Liver (tissue), 9 donors: ENCODE measurements around the gene ENTPD1. TPM values are rescaled to one million over a fixed set of nuclear protein-coding genes. Genes with fewer than 3 reads are reported as not detected.

Experiments used
- DNase-seq: peaks from one replicate; pipeline ENCODE4 v3.0.0-alpha.2; 2017; ENCODE audit warnings: low spot score
- H3K27ac ChIP-seq, 2 donors: one replicate each; pipeline ENCODE4 v1.7.0; 2013; ENCODE audit warnings: inconsistent platforms in 2 of 2, low read length in 2 of 2, control low read depth in 1 of 2, low read depth in 1 of 2, mild to moderate bottlenecking in 1 of 2
- H3K27me3 ChIP-seq, 4 donors: one replicate each; pipeline versions ENCODE4 v1.6.1 to v1.7.0; 2013; ENCODE audit warnings: low read length in 3 of 4, inconsistent platforms in 1 of 4, mild to moderate bottlenecking in 1 of 4, moderate library complexity in 1 of 4; ENCODE audit not compliant: control insufficient read depth in 4 of 4, insufficient read depth in 4 of 4
- H3K36me3 ChIP-seq, 4 donors: one replicate each; pipeline versions ENCODE4 v1.6.1 to v1.7.0; 2013; ENCODE audit warnings: low read length in 3 of 4, mild to moderate bottlenecking in 3 of 4, low read depth in 1 of 4, moderate library complexity in 1 of 4; ENCODE audit not compliant: control insufficient read depth in 4 of 4, insufficient read depth in 3 of 4
- H3K4me1 ChIP-seq, 4 donors: one replicate each; pipeline versions ENCODE4 v1.6.1 to v1.7.0; 2013; ENCODE audit warnings: low read length in 3 of 4, mild to moderate bottlenecking in 3 of 4, moderate library complexity in 1 of 4; ENCODE audit not compliant: control insufficient read depth in 4 of 4, insufficient read depth in 4 of 4
- H3K4me3 ChIP-seq, 3 donors: one replicate each; pipeline versions ENCODE4 v1.6.1 to v1.7.0; 2013; ENCODE audit warnings: low read length in 3 of 3, control low read depth in 1 of 3, low read depth in 1 of 3, mild to moderate bottlenecking in 1 of 3
- H3K9ac ChIP-seq, 2 donors: one replicate each; pipeline ENCODE4 v1.7.0; 2013; ENCODE audit warnings: low read length in 2 of 2, mild to moderate bottlenecking in 2 of 2, moderate library complexity in 2 of 2, control low read depth in 1 of 2, low read depth in 1 of 2
- H3K9me3 ChIP-seq, 4 donors: one replicate each; pipeline versions ENCODE4 v1.6.1 to v1.7.0; 2013; ENCODE audit warnings: low read length in 3 of 4; ENCODE audit not compliant: control insufficient read depth in 4 of 4
- EGR1 ChIP-seq, 2 donors: IDR thresholded peaks; 2 replicates each; pipeline ENCODE4 v1.6.1; 2016 to 2018; ENCODE audit warnings: antibody characterized with exemption in 2 of 2, low read depth in 2 of 2
- FOXA1 ChIP-seq: IDR thresholded peaks from 2 replicates; pipeline ENCODE4 v1.6.1; 2016; ENCODE audit warnings: antibody characterized with exemption
- FOXA2 ChIP-seq: IDR thresholded peaks from 2 replicates; pipeline ENCODE4 v1.6.1; 2016; ENCODE audit warnings: antibody characterized with exemption
- GABPA ChIP-seq, 2 donors: IDR thresholded peaks in 1 of 2; conservative IDR thresholded peaks in 1 of 2; 2 replicates each; pipeline ENCODE4 v1.6.1; 2016; ENCODE audit warnings: antibody characterized with exemption in 2 of 2, mild to moderate bottlenecking in 1 of 2, moderate library complexity in 1 of 2
- HNF4A ChIP-seq, 2 donors: conservative IDR thresholded peaks; 2 replicates each; pipeline ENCODE4 v1.6.1; 2016; ENCODE audit warnings: antibody characterized with exemption in 2 of 2, mild to moderate bottlenecking in 2 of 2
- HNF4G ChIP-seq: IDR thresholded peaks from 2 replicates; pipeline ENCODE4 v1.6.1; 2016; ENCODE audit warnings: antibody characterized with exemption
- JUND ChIP-seq, 2 donors: IDR thresholded peaks; 2 replicates each; pipeline ENCODE4 v1.6.1; 2016; ENCODE audit warnings: antibody characterized with exemption in 2 of 2
- NR2F2 ChIP-seq: IDR thresholded peaks from 2 replicates; pipeline ENCODE4 v1.6.1; 2016; ENCODE audit warnings: antibody characterized with exemption
- RAD21 ChIP-seq, 2 donors: IDR thresholded peaks; 2 replicates each; pipeline ENCODE4 v1.6.1; 2016; ENCODE audit warnings: antibody characterized with exemption in 2 of 2, mild to moderate bottlenecking in 2 of 2
- RXRA ChIP-seq, 2 donors: IDR thresholded peaks; 2 replicates each; pipeline ENCODE4 v1.6.1; 2017 to 2018; ENCODE audit warnings: antibody characterized with exemption in 2 of 2, mild to moderate bottlenecking in 1 of 2
- SP1 ChIP-seq: IDR thresholded peaks from 2 replicates; pipeline ENCODE4 v1.6.1; 2018; ENCODE audit warnings: antibody characterized with exemption, mild to moderate bottlenecking
- TAF1 ChIP-seq: conservative IDR thresholded peaks from 2 replicates; pipeline ENCODE4 v1.6.1; 2016; ENCODE audit warnings: antibody characterized with exemption, mild to moderate bottlenecking
- YY1 ChIP-seq: IDR thresholded peaks from 2 replicates; pipeline ENCODE4 v1.6.1; 2016; ENCODE audit warnings: antibody characterized with exemption, mild to moderate bottlenecking
- WGBS: extraction: QIAGEN DNeasy Blood & Tissue Kit; methylation state at CpG from one replicate; pipeline ENCODE4 v1.1.7; 2013; 5-methylcytosine and 5-hydroxymethylcytosine counted together
- polyA plus RNA-seq, 2 donors: library from polyadenylated mRNA; stranded (reverse) in 1 of 2; unstranded in 1 of 2; fragments of 200-250 nt in 1 of 2; fragments of >200 nt in 1 of 2; fragmentation: Nextera tagmentation in 1 of 2; extraction: Ambion mirVana in 1 of 2; gene quantifications; one replicate each; pipeline versions ENCODE4 v1.2.1 to v1.2.3, GENCODE V29; 2013 to 2015
- total RNA-seq, 2 donors: library from RNA; depleted of rRNA; stranded (reverse); fragments of >200 nt; gene quantifications; one replicate each; pipeline ENCODE4 v1.2.3, GENCODE V29; 2014
- TF ChIP-seq, protein P1 (sequence below): IDR thresholded peaks from 2 replicates; pipeline ENCODE4 v1.6.1; 2016; ENCODE audit warnings: antibody characterized with exemption
- TF ChIP-seq, protein P2 (sequence below): IDR thresholded peaks from 2 replicates; pipeline ENCODE4 v1.6.1; 2016; ENCODE audit warnings: antibody characterized with exemption
- TF ChIP-seq, protein P3 (sequence below): IDR thresholded peaks from 2 replicates; pipeline ENCODE4 v1.6.1; 2016; ENCODE audit warnings: antibody characterized with exemption
- TF ChIP-seq, protein P4 (sequence below): fragments of 150-350 bp; IDR thresholded peaks from 2 replicates; pipeline ENCODE4 v1.5.1; 2017; ENCODE audit warnings: improper control_type of control experiment, low read depth, low read length; ENCODE audit not compliant: missing input control
- donor health status: healthy.
- donor health status: healthy.
- donor health status: healthy.
- donor health status: healthy.
- donor health status: healthy.

ENTPD1 gene
- total and polyA plus RNA-seq, 4 donors, result 2.1 to 8.0 (median 4.3) TPM

DNA sequence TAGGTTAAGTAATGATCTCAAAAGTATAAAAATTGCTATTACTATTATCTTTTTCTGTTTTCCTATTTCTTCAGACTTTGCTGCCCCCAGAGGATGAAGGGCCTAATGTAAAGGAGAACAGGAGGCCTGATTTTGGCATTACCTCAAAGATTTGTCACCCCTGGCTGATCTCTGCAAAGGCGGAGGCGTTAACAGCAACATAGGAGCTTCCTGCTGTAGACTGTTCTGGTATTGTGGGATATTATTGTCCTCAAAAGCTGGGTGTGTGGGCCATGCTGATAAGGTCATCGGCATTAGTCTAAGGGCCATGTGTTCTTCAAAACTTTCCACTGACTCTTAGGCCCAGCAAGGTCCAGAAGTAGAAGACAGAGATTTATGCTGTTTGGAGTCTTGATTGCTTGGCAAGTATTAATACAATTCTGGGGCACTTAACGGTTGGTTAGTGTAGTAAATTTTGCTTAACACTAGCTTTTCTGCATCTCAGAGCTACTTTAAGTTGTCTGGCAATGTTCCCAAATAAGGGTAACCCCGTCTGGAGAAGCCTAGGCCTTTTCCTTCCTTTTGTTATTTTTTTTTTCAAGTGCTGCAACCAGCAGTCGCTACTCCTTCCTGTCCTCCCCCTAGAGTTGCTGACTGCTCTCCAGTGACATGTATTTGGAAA, 14.0 kb upstream of the ENTPD1 start:
- H3K36me3 ChIP-seq, result no peaks in the 10 kb centered on the region
- H3K4me3 ChIP-seq, result no peak overlapping the region
- no peak for DNase-seq
- peaks cover 0 to 3% (median 0%) of the 10 kb centered on the region in 4 donors for H3K9me3 ChIP-seq
- TF ChIP-seq YY1 (peak; percentile 20), RXRA (IDR thresholded peaks at IDR 0.05) (no peak), FOXA1 (no peak), FOXA2 (no peak), EGR1 (IDR thresholded peaks at IDR 0.05; ENCODE audit: low read depth in 2 of 2) (no peak), RAD21 (IDR thresholded peaks at IDR 0.05) (peak in 1 of 2 donors; percentile 29), HNF4G (no peak), NR2F2 (peak; percentile 82)
- TF ChIP-seq, protein P1, sequence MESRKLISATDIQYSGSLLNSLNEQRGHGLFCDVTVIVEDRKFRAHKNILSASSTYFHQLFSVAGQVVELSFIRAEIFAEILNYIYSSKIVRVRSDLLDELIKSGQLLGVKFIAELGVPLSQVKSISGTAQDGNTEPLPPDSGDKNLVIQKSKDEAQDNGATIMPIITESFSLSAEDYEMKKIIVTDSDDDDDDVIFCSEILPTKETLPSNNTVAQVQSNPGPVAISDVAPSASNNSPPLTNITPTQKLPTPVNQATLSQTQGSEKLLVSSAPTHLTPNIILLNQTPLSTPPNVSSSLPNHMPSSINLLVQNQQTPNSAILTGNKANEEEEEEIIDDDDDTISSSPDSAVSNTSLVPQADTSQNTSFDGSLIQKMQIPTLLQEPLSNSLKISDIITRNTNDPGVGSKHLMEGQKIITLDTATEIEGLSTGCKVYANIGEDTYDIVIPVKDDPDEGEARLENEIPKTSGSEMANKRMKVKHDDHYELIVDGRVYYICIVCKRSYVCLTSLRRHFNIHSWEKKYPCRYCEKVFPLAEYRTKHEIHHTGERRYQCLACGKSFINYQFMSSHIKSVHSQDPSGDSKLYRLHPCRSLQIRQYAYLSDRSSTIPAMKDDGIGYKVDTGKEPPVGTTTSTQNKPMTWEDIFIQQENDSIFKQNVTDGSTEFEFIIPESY, result no peak
- TF ChIP-seq, protein P2, sequence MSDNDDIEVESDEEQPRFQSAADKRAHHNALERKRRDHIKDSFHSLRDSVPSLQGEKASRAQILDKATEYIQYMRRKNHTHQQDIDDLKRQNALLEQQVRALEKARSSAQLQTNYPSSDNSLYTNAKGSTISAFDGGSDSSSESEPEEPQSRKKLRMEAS, result no peak
- TF ChIP-seq, protein P3, sequence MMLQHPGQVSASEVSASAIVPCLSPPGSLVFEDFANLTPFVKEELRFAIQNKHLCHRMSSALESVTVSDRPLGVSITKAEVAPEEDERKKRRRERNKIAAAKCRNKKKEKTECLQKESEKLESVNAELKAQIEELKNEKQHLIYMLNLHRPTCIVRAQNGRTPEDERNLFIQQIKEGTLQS, result no peak
- peaks cover 0 to 6% (median 0%) of the 10 kb centered on the region in 4 donors for H3K4me1 ChIP-seq
- no peaks in the 10 kb centered on the region for H3K27me3 ChIP-seq
- H3K9ac ChIP-seq, result no peak overlapping the region
- 55% methylated on average over 6 of the region's 6 CpGs for WGBS
- H3K27ac ChIP-seq, result peak overlapping the region in 1 of 2 donors; percentile 29

DNA sequence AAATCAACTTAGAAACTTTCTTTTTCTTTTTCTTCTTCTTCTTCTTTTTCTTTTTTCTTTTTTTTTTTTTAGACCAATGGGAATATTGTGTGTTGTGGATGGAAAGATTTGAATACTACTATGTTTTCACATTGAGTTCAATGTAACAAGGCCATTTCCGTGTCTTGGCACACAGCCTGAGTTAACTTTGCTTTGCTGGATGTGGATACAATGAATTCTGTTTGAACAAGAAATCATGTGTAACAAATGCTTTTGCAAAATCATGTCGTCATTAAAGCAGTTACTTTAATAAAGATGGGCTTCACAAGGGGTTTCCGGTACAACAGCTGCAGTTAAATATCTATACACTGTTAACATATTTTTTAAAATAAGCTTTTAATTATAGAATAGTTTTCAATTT, 13.5 kb upstream of the ENTPD1 start:
- Histone ChIP-seq H3K36me3 (no peaks in the 10 kb centered on the region), H3K27me3 (no peaks in the 10 kb centered on the region), H3K4me1 (peaks cover 0 to 6% (median 0%) of the 10 kb centered on the region in 4 donors), H3K27ac (no peak overlapping the region), H3K9ac (no peak overlapping the region), H3K4me3 (no peak overlapping the region), H3K9me3 (peaks cover 0 to 3% (median 0%) of the 10 kb centered on the region in 4 donors)
- WGBS, result 28% methylated on average over 3 of the region's 3 CpGs
- no peak for DNase-seq
- TF ChIP-seq TAF1, result no peak
- TF ChIP-seq GABPA (IDR thresholded peaks at IDR 0.05 in 1 of 2, conservative IDR thresholded peaks at IDR 0.05 in 1 of 2), result no peak
- peak; percentile 76 for TF ChIP-seq FOXA1
- TF ChIP-seq SP1, result peak; percentile 30
- TF ChIP-seq, protein P1, result peak; percentile 19
- TF ChIP-seq NR2F2, result no peak
- TF ChIP-seq FOXA2, result peak; percentile 77
- TF ChIP-seq, protein P2, result no peak
- TF ChIP-seq RAD21 (IDR thresholded peaks at IDR 0.05), result no peak
- TF ChIP-seq EGR1 (IDR thresholded peaks at IDR 0.05; ENCODE audit: low read depth in 2 of 2), result peak in 1 of 2 donors; percentile 29
- TF ChIP-seq YY1, result peak; percentile 13
- TF ChIP-seq HNF4A (conservative IDR thresholded peaks at IDR 0.05), result peak; percentile 56 to 57
- TF ChIP-seq JUND (IDR thresholded peaks at IDR 0.05), result no peak
- TF ChIP-seq, protein P4, sequence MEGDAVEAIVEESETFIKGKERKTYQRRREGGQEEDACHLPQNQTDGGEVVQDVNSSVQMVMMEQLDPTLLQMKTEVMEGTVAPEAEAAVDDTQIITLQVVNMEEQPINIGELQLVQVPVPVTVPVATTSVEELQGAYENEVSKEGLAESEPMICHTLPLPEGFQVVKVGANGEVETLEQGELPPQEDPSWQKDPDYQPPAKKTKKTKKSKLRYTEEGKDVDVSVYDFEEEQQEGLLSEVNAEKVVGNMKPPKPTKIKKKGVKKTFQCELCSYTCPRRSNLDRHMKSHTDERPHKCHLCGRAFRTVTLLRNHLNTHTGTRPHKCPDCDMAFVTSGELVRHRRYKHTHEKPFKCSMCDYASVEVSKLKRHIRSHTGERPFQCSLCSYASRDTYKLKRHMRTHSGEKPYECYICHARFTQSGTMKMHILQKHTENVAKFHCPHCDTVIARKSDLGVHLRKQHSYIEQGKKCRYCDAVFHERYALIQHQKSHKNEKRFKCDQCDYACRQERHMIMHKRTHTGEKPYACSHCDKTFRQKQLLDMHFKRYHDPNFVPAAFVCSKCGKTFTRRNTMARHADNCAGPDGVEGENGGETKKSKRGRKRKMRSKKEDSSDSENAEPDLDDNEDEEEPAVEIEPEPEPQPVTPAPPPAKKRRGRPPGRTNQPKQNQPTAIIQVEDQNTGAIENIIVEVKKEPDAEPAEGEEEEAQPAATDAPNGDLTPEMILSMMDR, result no peak
- peak; percentile 16 to 35 for TF ChIP-seq RXRA (IDR thresholded peaks at IDR 0.05)
